Hematopoietic multipotent progenitor cell (in vitro differentiated cells): ENCODE data around the gene HUNK. TPM values are rescaled to one million over a fixed set of nuclear protein-coding genes. Genes with fewer than 3 reads are reported as not detected.
"Not testable (repeated sequence)": the region's sequence is repeated elsewhere in the genome, so short reads cannot be mapped to it uniquely, and the experiment has no call there.

Experiments
- DNase-seq, 3 donors: peaks; one replicate each; pipeline ENCODE4 v3.0.0-alpha.2; 2011 to 2015; ENCODE audit warnings: low read depth in 2 of 3, low spot score in 2 of 3
- total RNA-seq: library from RNA; depleted of rRNA; stranded (reverse); fragments of >200 nt; gene quantifications from one replicate; pipeline ENCODE4 v1.2.3, GENCODE V29; 2012

The HUNK gene
- total RNA-seq, 1 donor, result not detected

GRCh38 chr21:32038751-32039150 lies 165.9 kb downstream of the HUNK start:
- not testable (repeated sequence) for DNase-seq

- DNase-seq, result no peak
These were observed 170.6 kb downstream of the HUNK start for GRCh38 chr21:32043458-32043857.

GRCh38 chr21:32044205-32045180 lies 171.7 kb downstream of the HUNK start:
- DNase-seq, result no peak

DNA sequence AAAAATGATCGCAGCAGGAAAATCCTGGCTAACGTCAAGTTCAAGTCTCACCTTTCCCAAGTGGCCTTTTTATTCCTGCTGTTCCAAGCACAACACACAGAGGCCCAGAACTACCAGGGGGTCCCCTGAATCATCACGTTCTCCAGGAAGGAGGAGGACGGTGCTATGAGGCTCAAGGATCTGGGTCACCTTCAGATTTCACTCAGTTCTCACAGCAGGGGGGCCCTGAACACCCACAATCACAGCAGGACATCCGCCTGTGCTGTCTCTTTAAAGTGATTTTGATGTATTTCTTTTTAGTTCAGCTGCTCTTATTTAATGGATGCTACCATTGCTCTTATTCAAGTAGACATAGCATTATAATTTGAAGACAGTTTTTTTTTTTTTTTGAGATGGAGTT lies 173.4 kb downstream of the HUNK start:
- DNase-seq, result no peak

DNA sequence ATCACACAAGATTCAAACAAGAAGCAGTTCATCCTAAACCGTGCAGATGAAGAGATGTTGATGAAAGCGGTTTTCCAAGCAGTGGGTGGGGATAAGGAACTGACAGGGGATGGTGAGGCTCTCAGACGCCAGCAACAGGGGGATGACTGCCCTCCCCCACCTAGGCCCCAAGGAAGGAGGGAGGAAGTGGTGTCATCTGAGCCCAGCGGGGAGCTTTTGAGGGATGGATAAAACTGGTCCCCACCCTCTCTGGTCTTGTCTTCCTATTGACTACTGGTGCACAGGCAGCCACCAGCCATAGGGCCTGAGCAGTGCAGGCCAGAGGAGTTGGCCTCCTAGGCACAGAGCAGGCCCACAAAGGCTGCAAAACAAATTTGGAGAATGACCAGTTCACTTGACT lies 175.5 kb downstream of the HUNK start:
- DNase-seq, result no peak

Other genes starting within 250 kb of the HUNK start
- gene SOD1, start 213.3 kb upstream of the HUNK start, total RNA-seq, result 130 TPM
- 15.3 TPM for gene SCAF4, start 140.9 kb upstream of the HUNK start, total RNA-seq